NT2/D1 (cell line): Measurements from ENCODE around the gene MAZ.

Experiments used
- DNase-seq: peaks from one replicate; pipeline ENCODE4 v3.0.0-alpha.2; 2011; ENCODE audit warnings: low read depth, low spot score
- H3K27me3 ChIP-seq: 2 replicates; pipeline ENCODE4 v1.6.0; 2011; ENCODE audit warnings: mild to moderate bottlenecking; ENCODE audit not compliant: insufficient read length, insufficient read depth
- H3K36me3 ChIP-seq: 2 replicates; pipeline ENCODE4 v1.6.1; 2011; ENCODE audit warnings: mild to moderate bottlenecking, low read length, mixed read lengths; ENCODE audit not compliant: insufficient read depth, insufficient read length
- H3K4me1 ChIP-seq: 2 replicates; pipeline ENCODE4 v1.5.1; 2011; ENCODE audit not compliant: insufficient read depth, insufficient read length
- H3K4me3 ChIP-seq: 2 replicates; pipeline ENCODE4 v1.5.1; 2011; ENCODE audit warnings: low read depth; ENCODE audit not compliant: insufficient read length
- H3K9ac ChIP-seq: 2 replicates; pipeline ENCODE4 v1.6.0; 2011; ENCODE audit warnings: low read depth; ENCODE audit not compliant: insufficient read length
- H3K9me3 ChIP-seq: 2 replicates; pipeline ENCODE4 v1.5.1; 2011; ENCODE audit warnings: mild to moderate bottlenecking, low read length; ENCODE audit not compliant: insufficient read depth
- SUZ12 ChIP-seq: IDR thresholded peaks from 2 replicates; pipeline ENCODE4 v1.6.1; 2011; ENCODE audit not compliant: insufficient read length, insufficient read depth; ENCODE audit errors: extremely low read depth
- YY1 ChIP-seq: IDR thresholded peaks from 2 replicates; pipeline ENCODE4 v1.6.1; 2011; ENCODE audit not compliant: insufficient read length, insufficient read depth
- ZNF274 ChIP-seq: IDR thresholded peaks from 2 replicates; pipeline ENCODE4 v1.6.1; 2011; ENCODE audit warnings: mild to moderate bottlenecking, low read depth, low read length

The MAZ gene

GRCh38 chr16:29837841-29838240, 31.5 kb downstream of the MAZ start:
- H3K9ac ChIP-seq, result no peak overlapping the region
- peaks cover 26% of the 10 kb centered on the region for H3K36me3 ChIP-seq
- TF ChIP-seq SUZ12, result no peak
- TF ChIP-seq YY1, result no peak
- TF ChIP-seq ZNF274, result no peak
- peaks cover 2% of the 10 kb centered on the region for H3K4me1 ChIP-seq
- no peak overlapping the region for H3K4me3 ChIP-seq
- H3K27me3 ChIP-seq, result no peaks in the 10 kb centered on the region
- no peaks in the 10 kb centered on the region for H3K9me3 ChIP-seq
- DNase-seq, result no peak

DNA sequence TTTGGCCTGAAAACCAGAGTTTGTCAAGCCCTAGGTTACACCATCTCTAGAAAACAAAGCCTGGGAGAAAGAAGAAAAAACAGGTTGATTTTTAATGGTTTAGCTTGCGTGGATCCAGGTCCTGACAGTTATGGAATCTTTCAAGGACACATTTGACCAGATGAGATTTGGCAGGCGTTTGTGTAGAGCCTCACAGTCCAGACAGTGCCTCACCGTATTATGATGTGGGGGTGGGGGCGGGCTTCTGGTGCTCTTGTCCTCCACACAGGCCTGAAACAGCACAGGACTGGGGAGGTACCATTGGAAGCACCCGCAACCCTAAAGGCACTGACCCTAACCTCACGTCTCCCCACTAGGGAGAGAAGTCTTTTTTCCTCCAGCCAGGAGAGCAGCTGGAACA, 33.5 kb downstream of the MAZ start:
- Histone ChIP-seq H3K4me1 (peaks cover 2% of the 10 kb centered on the region), H3K4me3 (no peak overlapping the region), H3K36me3 (peaks cover 17% of the 10 kb centered on the region), H3K9me3 (no peaks in the 10 kb centered on the region), H3K27me3 (no peaks in the 10 kb centered on the region), H3K9ac (peak overlapping the region; percentile 45)
- DNase-seq, result no peak
- TF ChIP-seq SUZ12 (no peak), YY1 (no peak), ZNF274 (no peak)

- TF ChIP-seq ZNF274 (no peak), YY1 (no peak), SUZ12 (no peak)
- Histone ChIP-seq H3K27me3 (no peaks in the 10 kb centered on the region), H3K9me3 (no peaks in the 10 kb centered on the region), H3K36me3 (peaks cover 17% of the 10 kb centered on the region), H3K9ac (peak overlapping the region; percentile 45), H3K4me3 (no peak overlapping the region), H3K4me1 (peaks cover 2% of the 10 kb centered on the region)
- DNase-seq, result no peak
These were observed 33.9 kb downstream of the MAZ start for GRCh38 chr16:29840240-29840639.

- Histone ChIP-seq H3K9me3 (no peaks in the 10 kb centered on the region), H3K27me3 (no peaks in the 10 kb centered on the region), H3K36me3 (peaks cover 16% of the 10 kb centered on the region), H3K9ac (no peak overlapping the region), H3K4me1 (no peaks in the 10 kb centered on the region), H3K4me3 (no peak overlapping the region)
- no peak for DNase-seq
- TF ChIP-seq YY1, result no peak
- TF ChIP-seq ZNF274, result no peak
- no peak for TF ChIP-seq SUZ12
These were observed 35.3 kb downstream of the MAZ start for GRCh38 chr16:29841631-29842030.

DNA sequence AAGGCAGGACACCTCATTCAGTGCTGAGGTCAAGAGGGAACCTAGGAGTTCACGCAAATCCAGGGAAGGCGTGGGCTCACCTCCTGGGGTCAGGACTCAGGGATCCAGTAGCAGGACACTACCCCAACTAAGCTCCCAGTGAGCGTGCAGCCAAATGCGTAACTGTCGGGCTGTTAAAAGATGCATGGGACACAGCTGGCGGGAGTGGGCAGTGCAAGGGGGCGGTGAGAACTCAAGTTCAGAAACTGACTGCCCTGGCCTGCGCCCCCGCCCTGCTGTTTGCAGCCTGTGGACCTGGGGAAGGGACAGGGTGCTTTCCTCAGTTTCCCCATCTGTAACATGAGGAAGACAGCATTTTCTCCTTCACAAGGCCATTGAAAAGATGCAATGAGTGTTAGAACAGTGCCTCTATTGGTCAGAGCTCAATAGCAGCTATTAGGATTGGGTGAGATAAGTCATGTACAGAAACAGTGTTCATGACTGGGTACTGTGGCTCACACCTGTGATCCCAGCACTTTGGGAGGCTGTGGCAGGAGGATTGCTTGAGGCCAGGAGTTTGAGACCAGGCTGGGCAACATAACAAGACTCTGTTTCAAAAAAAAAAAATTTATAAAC, 36.5 kb downstream of the MAZ start:
- H3K9me3 ChIP-seq, result no peaks in the 10 kb centered on the region
- H3K27me3 ChIP-seq, result no peaks in the 10 kb centered on the region
- H3K4me1 ChIP-seq, result no peaks in the 10 kb centered on the region
- H3K36me3 ChIP-seq, result peaks cover 20% of the 10 kb centered on the region
- TF ChIP-seq SUZ12 (no peak), YY1 (no peak), ZNF274 (no peak)
- no peak overlapping the region for H3K4me3 ChIP-seq
- no peak overlapping the region for H3K9ac ChIP-seq
- no peak for DNase-seq

GRCh38 chr16:29843931-29844330, 37.6 kb downstream of the MAZ start:
- no peaks in the 10 kb centered on the region for H3K27me3 ChIP-seq
- H3K9me3 ChIP-seq, result no peaks in the 10 kb centered on the region
- H3K4me3 ChIP-seq, result no peak overlapping the region
- H3K9ac ChIP-seq, result no peak overlapping the region
- peaks cover 6% of the 10 kb centered on the region for H3K4me1 ChIP-seq
- no peak for DNase-seq
- H3K36me3 ChIP-seq, result peaks cover 24% of the 10 kb centered on the region
- TF ChIP-seq ZNF274 (no peak), YY1 (no peak), SUZ12 (no peak)

GRCh38 chr16:29844575-29845331, 38.4 kb downstream of the MAZ start:
- Histone ChIP-seq H3K27me3 (no peaks in the 10 kb centered on the region), H3K4me1 (peaks cover 8% of the 10 kb centered on the region), H3K4me3 (no peak overlapping the region), H3K36me3 (peaks cover 24% of the 10 kb centered on the region), H3K9ac (no peak overlapping the region), H3K9me3 (no peaks in the 10 kb centered on the region)
- DNase-seq, result no peak
- TF ChIP-seq YY1, result no peak
- TF ChIP-seq ZNF274, result no peak
- no peak for TF ChIP-seq SUZ12
